ENCODE measurements around the gene HCK.

DNA sequence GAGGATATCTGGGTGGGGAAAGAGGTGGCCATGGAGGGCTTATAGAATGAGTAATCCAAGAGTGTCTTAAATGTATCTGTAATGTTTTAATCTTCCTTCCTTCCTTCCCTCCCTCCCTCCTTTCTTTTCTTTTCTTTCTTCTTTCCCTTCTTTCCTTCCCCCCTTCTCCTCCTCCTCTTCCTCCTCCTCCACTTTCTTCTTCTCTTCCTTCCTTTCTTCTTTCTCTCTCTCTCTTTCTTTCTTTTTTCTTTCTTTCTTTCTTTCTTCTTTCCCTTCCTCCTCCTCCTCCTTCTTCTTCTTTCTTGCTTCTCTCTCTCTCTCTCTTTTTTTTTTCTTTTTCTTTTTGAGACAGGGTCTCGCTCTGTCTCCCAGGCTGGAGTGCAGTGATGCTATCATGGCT is 7.1 kb downstream of the HCK start:
- TF ChIP-seq POLR3A (IDR thresholded peaks at IDR 0.05; ENCODE audit: borderline replicate concordance, extremely low read depth, insufficient read depth, insufficient read length) (no peak), POLR2A (conservative IDR thresholded peaks at IDR 0.05) (no peak), PHF21A (IDR thresholded peaks at IDR 0.05; ENCODE audit: borderline replicate concordance, low read depth) (no peak), IRF2 (CRISPR knock-in tag; IDR thresholded peaks at IDR 0.05) (no peak), NCOR1 (IDR thresholded peaks at IDR 0.05) (no peak), EP300 (IDR thresholded peaks at IDR 0.05; ENCODE audit: low read length) (no peak), YBX1 (IDR thresholded peaks at IDR 0.05) (no peak), XRCC3 (IDR thresholded peaks at IDR 0.05) (no peak), PPARD (CRISPR knock-in tag; IDR thresholded peaks at IDR 0.05) (no peak)
- TF ChIP-seq, protein P1, sequence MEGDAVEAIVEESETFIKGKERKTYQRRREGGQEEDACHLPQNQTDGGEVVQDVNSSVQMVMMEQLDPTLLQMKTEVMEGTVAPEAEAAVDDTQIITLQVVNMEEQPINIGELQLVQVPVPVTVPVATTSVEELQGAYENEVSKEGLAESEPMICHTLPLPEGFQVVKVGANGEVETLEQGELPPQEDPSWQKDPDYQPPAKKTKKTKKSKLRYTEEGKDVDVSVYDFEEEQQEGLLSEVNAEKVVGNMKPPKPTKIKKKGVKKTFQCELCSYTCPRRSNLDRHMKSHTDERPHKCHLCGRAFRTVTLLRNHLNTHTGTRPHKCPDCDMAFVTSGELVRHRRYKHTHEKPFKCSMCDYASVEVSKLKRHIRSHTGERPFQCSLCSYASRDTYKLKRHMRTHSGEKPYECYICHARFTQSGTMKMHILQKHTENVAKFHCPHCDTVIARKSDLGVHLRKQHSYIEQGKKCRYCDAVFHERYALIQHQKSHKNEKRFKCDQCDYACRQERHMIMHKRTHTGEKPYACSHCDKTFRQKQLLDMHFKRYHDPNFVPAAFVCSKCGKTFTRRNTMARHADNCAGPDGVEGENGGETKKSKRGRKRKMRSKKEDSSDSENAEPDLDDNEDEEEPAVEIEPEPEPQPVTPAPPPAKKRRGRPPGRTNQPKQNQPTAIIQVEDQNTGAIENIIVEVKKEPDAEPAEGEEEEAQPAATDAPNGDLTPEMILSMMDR (IDR thresholded peaks at IDR 0.05 in 2 of 3, conservative IDR thresholded peaks at IDR 0.05 in 1 of 3; ENCODE audit: insufficient read depth in 2 of 3, low read depth in 1 of 3, low read length in 3 of 3) = no peak
- TF ChIP-seq, protein P2, sequence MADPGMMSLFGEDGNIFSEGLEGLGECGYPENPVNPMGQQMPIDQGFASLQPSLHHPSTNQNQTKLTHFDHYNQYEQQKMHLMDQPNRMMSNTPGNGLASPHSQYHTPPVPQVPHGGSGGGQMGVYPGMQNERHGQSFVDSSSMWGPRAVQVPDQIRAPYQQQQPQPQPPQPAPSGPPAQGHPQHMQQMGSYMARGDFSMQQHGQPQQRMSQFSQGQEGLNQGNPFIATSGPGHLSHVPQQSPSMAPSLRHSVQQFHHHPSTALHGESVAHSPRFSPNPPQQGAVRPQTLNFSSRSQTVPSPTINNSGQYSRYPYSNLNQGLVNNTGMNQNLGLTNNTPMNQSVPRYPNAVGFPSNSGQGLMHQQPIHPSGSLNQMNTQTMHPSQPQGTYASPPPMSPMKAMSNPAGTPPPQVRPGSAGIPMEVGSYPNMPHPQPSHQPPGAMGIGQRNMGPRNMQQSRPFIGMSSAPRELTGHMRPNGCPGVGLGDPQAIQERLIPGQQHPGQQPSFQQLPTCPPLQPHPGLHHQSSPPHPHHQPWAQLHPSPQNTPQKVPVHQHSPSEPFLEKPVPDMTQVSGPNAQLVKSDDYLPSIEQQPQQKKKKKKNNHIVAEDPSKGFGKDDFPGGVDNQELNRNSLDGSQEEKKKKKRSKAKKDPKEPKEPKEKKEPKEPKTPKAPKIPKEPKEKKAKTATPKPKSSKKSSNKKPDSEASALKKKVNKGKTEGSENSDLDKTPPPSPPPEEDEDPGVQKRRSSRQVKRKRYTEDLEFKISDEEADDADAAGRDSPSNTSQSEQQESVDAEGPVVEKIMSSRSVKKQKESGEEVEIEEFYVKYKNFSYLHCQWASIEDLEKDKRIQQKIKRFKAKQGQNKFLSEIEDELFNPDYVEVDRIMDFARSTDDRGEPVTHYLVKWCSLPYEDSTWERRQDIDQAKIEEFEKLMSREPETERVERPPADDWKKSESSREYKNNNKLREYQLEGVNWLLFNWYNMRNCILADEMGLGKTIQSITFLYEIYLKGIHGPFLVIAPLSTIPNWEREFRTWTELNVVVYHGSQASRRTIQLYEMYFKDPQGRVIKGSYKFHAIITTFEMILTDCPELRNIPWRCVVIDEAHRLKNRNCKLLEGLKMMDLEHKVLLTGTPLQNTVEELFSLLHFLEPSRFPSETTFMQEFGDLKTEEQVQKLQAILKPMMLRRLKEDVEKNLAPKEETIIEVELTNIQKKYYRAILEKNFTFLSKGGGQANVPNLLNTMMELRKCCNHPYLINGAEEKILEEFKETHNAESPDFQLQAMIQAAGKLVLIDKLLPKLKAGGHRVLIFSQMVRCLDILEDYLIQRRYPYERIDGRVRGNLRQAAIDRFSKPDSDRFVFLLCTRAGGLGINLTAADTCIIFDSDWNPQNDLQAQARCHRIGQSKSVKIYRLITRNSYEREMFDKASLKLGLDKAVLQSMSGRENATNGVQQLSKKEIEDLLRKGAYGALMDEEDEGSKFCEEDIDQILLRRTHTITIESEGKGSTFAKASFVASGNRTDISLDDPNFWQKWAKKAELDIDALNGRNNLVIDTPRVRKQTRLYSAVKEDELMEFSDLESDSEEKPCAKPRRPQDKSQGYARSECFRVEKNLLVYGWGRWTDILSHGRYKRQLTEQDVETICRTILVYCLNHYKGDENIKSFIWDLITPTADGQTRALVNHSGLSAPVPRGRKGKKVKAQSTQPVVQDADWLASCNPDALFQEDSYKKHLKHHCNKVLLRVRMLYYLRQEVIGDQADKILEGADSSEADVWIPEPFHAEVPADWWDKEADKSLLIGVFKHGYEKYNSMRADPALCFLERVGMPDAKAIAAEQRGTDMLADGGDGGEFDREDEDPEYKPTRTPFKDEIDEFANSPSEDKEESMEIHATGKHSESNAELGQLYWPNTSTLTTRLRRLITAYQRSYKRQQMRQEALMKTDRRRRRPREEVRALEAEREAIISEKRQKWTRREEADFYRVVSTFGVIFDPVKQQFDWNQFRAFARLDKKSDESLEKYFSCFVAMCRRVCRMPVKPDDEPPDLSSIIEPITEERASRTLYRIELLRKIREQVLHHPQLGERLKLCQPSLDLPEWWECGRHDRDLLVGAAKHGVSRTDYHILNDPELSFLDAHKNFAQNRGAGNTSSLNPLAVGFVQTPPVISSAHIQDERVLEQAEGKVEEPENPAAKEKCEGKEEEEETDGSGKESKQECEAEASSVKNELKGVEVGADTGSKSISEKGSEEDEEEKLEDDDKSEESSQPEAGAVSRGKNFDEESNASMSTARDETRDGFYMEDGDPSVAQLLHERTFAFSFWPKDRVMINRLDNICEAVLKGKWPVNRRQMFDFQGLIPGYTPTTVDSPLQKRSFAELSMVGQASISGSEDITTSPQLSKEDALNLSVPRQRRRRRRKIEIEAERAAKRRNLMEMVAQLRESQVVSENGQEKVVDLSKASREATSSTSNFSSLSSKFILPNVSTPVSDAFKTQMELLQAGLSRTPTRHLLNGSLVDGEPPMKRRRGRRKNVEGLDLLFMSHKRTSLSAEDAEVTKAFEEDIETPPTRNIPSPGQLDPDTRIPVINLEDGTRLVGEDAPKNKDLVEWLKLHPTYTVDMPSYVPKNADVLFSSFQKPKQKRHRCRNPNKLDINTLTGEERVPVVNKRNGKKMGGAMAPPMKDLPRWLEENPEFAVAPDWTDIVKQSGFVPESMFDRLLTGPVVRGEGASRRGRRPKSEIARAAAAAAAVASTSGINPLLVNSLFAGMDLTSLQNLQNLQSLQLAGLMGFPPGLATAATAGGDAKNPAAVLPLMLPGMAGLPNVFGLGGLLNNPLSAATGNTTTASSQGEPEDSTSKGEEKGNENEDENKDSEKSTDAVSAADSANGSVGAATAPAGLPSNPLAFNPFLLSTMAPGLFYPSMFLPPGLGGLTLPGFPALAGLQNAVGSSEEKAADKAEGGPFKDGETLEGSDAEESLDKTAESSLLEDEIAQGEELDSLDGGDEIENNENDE (IDR thresholded peaks at IDR 0.05; ENCODE audit: low read depth, low read length) = no peak

Data from K562 (cell line).